GM18907 (cell line): ENCODE results near the gene TTC23.
"Not testable (repeated sequence)": the region's sequence is repeated elsewhere in the genome, so short reads cannot be mapped to it uniquely, and the experiment has no call there.

Experiments
- ATAC-seq: cut with Tn5 transposase; IDR thresholded peaks from one replicate; pipeline ENCODE4 v1.9.1; 2021; ENCODE audit warnings: mild to moderate bottlenecking, moderate library complexity; ENCODE audit not compliant: unreplicated experiment

The TTC23 gene

GRCh38 chr15:99250494-99250856 is 1.1 kb upstream of the TTC23 start:
- no peak for ATAC-seq

- no peak for ATAC-seq
Measured at GRCh38 chr15:99250001-99250400, 620 bp upstream of the TTC23 start.

- ATAC-seq, result no peak
Measured at GRCh38 chr15:99248000-99248715, 1.2 kb downstream of the TTC23 start.

GRCh38 chr15:99247062-99247461 is 2.3 kb downstream of the TTC23 start:
- ATAC-seq, result no peak

GRCh38 chr15:99244306-99244705 is 5.1 kb downstream of the TTC23 start:
- ATAC-seq, result no peak

GRCh38 chr15:99241752-99242151 is 7.6 kb downstream of the TTC23 start:
- no peak for ATAC-seq

- peak; percentile 83 for ATAC-seq
Measured at GRCh38 chr15:99239545-99240198, 9.7 kb downstream of the TTC23 start.

- no peak for ATAC-seq
Measured at GRCh38 chr15:99238849-99239248, 10.5 kb downstream of the TTC23 start.

- ATAC-seq, result not testable (repeated sequence)
Measured at GRCh38 chr15:99234160-99234559, 15.2 kb downstream of the TTC23 start.

GRCh38 chr15:99232740-99233139 is 16.6 kb downstream of the TTC23 start:
- no peak for ATAC-seq

- no peak for ATAC-seq
Measured at GRCh38 chr15:99230867-99231266, 18.5 kb downstream of the TTC23 start.

- ATAC-seq, result no peak
Measured at GRCh38 chr15:99228120-99228770, 21.1 kb downstream of the TTC23 start.

- ATAC-seq, result no peak
Measured at GRCh38 chr15:99226802-99227201, 22.6 kb downstream of the TTC23 start.

- ATAC-seq, result no peak
Measured at GRCh38 chr15:99224372-99225214, 24.8 kb downstream of the TTC23 start.

GRCh38 chr15:99213187-99213811 is 36.1 kb downstream of the TTC23 start:
- peak; percentile 83 for ATAC-seq

GRCh38 chr15:99212406-99212805 is 37.0 kb downstream of the TTC23 start:
- no peak for ATAC-seq

GRCh38 chr15:99211926-99212325 is 37.5 kb downstream of the TTC23 start:
- no peak for ATAC-seq

- no peak for ATAC-seq
Measured at GRCh38 chr15:99210334-99210733, 39.0 kb downstream of the TTC23 start.

- no peak for ATAC-seq
Measured at GRCh38 chr15:99209326-99209725, 40.1 kb downstream of the TTC23 start.

GRCh38 chr15:99207672-99208071 is 41.7 kb downstream of the TTC23 start:
- no peak for ATAC-seq

- no peak for ATAC-seq
Measured at GRCh38 chr15:99202176-99202552, 47.2 kb downstream of the TTC23 start.
